ENCODE measurements around the gene ABCF1. TPM values are rescaled to one million over a fixed set of nuclear protein-coding genes. Genes with fewer than 3 reads are reported as not detected.

Gene ABCF1
- total RNA-seq, 1 experiment from 2014 or later, result 94.9 TPM

- intact Hi-C loops (cut with micrococcal nuclease; ENCODE audit: unreplicated experiment), result loop anchor here (5.0 kb wide), 1 partner anchor 117 kb away; no protein-coding TSS in a partner anchor
- in situ Hi-C loops (cut with HindIII; ENCODE audit: low pct_unique_long_range_greater_than_20kb, low sequenced_read_pairs), result no loop called here
Measured at GRCh38 chr6:30599625-30600324, 28.5 kb downstream of the ABCF1 start.

GRCh38 chr6:30600451-30600961 is 29.3 kb downstream of the ABCF1 start:
- POLR2A ChIA-PET, result interaction anchor here (1.0 to 1.2 kb wide), 2 partner anchors 12 to 14 kb away, joined by 4 to 7 read pairs; no protein-coding TSS in a partner anchor
- peaks cover 13% of the 10 kb centered on the region; the same call in 1 of the 2 replicates for H3K36me3 ChIP-seq (ENCODE audit: control insufficient read depth, insufficient read depth, low read length)
- TSS peak; percentile 15 for BruUV-seq (replicated peaks)
- no peaks in the 10 kb centered on the region for H3K27me3 ChIP-seq (ENCODE audit: control insufficient read depth, insufficient read depth, low read length)
- H3K9me3 ChIP-seq (ENCODE audit: control insufficient read depth, insufficient read depth, low read depth, low read length), result no peaks in the 10 kb centered on the region
- ATAC-seq (0 out of 2 replicates have a peak, but pooled peaks have one; percentile 5), DNase-seq (ENCODE audit: low read depth, low spot score) (no peak)
- H3K4me3 ChIP-seq (ENCODE audit: low read depth in 2 of 2, low read length in 2 of 2), result no peak overlapping the region
- TF ChIP-seq POLR2AphosphoS5 (IDR thresholded peaks at IDR 0.05; ENCODE audit: low read depth, low read length), result no peak; the same call in none of the 2 replicates
- no peak for TF ChIP-seq REST (IDR thresholded peaks at IDR 0.05; ENCODE audit: insufficient read depth in 1 of 2, low read depth in 2 of 2, low read length in 1 of 2)
- TF ChIP-seq TCF7L2 (IDR thresholded peaks at IDR 0.05; ENCODE audit: low read depth, low read length), result no peak
- no peak for TF ChIP-seq CTCF (IDR thresholded peaks at IDR 0.05)
- no peak for TF ChIP-seq SIN3A (IDR thresholded peaks at IDR 0.05; ENCODE audit: borderline replicate concordance, insufficient read depth, low read depth, low read length)
- intact Hi-C loops (cut with micrococcal nuclease; ENCODE audit: unreplicated experiment), result no loop called here
- in situ Hi-C loops (cut with HindIII; ENCODE audit: low pct_unique_long_range_greater_than_20kb, low sequenced_read_pairs), result no loop called here
- no peaks in the 10 kb centered on the region for H3K4me1 ChIP-seq (ENCODE audit: control insufficient read depth, insufficient read depth, low read length)
- CTCF ChIA-PET, result no interaction called here
- no peak overlapping the region for H3K27ac ChIP-seq (ENCODE audit: low read length)

More at GRCh38 chr6:30599625-30600324, 28.5 kb downstream of the ABCF1 start:
- ChIA-PET CTCF (interaction anchor here (3.7 kb wide), 1 partner anchor 58 kb away, joined by 16 read pairs; no protein-coding TSS in a partner anchor), POLR2A (interaction anchor here (0.6 to 2.6 kb wide), 3 partner anchors 11 to 15 kb away, joined by 3 to 8 read pairs (median 7); no protein-coding TSS in a partner anchor)
- TF ChIP-seq SIN3A (IDR thresholded peaks at IDR 0.05; ENCODE audit: borderline replicate concordance, insufficient read depth, low read depth, low read length), result no peak
- ATAC-seq (peak; percentile 4; the same call in 1 of the 2 replicates), DNase-seq (ENCODE audit: low read depth, low spot score) (no peak)
- Histone ChIP-seq H3K36me3 (ENCODE audit: control insufficient read depth, insufficient read depth, low read length) (peaks cover 10% of the 10 kb centered on the region; the same call in 1 of the 2 replicates), H3K9me3 (ENCODE audit: control insufficient read depth, insufficient read depth, low read depth, low read length) (no peaks in the 10 kb centered on the region), H3K27me3 (ENCODE audit: control insufficient read depth, insufficient read depth, low read length) (no peaks in the 10 kb centered on the region), H3K4me3 (ENCODE audit: low read depth in 2 of 2, low read length in 2 of 2) (no peak overlapping the region), H3K4me1 (ENCODE audit: control insufficient read depth, insufficient read depth, low read length) (no peaks in the 10 kb centered on the region), H3K27ac (ENCODE audit: low read length) (no peak overlapping the region)
- BruUV-seq (replicated peaks), result no TSS peak
